22Rv1 (cell line): ENCODE measurements around the gene DLGAP3.

ENCODE experiments used
- H3K27ac ChIP-seq: fragments of 450-650 bp; 2 replicates; pipeline ENCODE4 v1.5.1; 2017
- ZFX ChIP-seq: fragments of 450-650 bp; IDR thresholded peaks from 2 replicates; pipeline ENCODE4 v1.6.1; 2017; ENCODE audit warnings: antibody characterized with exemption, borderline replicate concordance
- TF ChIP-seq, protein P1 (sequence below): fragments of 450-650 bp; IDR thresholded peaks from 2 replicates; pipeline ENCODE4 v1.5.1; 2017; ENCODE audit warnings: mild to moderate bottlenecking

Gene DLGAP3

DNA sequence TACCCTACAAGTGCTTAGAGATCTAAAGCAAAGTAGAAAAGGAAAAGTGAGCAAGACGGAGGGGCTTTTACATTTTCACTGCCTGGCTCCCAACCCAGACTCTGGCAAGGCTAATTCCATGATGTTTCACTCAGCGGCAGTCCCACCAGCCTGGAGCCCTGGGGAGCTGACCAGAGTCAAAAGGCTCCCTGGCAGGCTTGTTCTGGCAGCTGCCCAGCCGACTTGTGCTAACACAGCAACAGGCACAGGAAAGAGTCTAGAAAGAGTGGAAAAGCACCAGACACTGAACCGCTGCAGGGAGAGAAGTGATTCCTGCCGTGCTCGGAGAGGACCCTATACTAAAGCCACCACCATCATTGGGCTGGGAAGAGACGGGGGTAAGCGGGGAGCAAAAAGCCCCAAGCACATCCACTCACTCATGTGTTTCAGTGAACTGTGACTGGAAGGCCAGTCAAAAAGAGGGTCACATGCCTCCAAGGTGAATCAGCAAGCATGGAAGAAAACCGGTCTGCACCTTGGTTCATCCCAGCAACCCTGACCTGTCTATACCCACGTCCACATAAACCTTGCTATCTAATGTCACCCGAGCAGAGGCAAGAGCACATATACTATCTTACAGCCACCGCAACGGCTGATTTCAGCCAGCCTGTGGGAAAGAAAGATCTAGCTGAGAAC lies 77.9 kb downstream of the DLGAP3 start:
- no peak overlapping the region for H3K27ac ChIP-seq
- no peak for TF ChIP-seq ZFX
- TF ChIP-seq, protein P1, sequence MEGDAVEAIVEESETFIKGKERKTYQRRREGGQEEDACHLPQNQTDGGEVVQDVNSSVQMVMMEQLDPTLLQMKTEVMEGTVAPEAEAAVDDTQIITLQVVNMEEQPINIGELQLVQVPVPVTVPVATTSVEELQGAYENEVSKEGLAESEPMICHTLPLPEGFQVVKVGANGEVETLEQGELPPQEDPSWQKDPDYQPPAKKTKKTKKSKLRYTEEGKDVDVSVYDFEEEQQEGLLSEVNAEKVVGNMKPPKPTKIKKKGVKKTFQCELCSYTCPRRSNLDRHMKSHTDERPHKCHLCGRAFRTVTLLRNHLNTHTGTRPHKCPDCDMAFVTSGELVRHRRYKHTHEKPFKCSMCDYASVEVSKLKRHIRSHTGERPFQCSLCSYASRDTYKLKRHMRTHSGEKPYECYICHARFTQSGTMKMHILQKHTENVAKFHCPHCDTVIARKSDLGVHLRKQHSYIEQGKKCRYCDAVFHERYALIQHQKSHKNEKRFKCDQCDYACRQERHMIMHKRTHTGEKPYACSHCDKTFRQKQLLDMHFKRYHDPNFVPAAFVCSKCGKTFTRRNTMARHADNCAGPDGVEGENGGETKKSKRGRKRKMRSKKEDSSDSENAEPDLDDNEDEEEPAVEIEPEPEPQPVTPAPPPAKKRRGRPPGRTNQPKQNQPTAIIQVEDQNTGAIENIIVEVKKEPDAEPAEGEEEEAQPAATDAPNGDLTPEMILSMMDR = no peak

DNA sequence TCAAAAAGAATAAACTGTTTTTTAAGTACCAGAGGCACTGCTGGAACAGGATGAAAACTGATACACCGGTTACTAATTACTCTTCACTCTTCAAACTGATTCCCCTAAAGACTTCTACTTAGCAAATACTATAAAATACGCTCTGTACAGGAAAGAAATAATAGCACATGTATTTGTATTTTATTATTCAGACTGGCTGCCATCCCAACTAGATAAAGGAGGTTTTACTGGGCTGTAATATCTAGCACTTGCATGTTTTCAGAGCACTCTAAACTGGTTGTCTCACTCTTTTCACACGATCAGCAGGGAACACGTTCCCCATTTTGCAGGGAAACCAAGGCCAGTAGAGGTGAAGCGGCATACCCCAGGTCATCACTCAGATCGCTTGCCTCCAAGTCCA lies 79.1 kb downstream of the DLGAP3 start:
- 0 out of 2 replicates have a peak overlapping the region, but pooled peaks have one; percentile 23 for H3K27ac ChIP-seq
- TF ChIP-seq ZFX = no peak
- TF ChIP-seq, protein P1 = no peak

DNA sequence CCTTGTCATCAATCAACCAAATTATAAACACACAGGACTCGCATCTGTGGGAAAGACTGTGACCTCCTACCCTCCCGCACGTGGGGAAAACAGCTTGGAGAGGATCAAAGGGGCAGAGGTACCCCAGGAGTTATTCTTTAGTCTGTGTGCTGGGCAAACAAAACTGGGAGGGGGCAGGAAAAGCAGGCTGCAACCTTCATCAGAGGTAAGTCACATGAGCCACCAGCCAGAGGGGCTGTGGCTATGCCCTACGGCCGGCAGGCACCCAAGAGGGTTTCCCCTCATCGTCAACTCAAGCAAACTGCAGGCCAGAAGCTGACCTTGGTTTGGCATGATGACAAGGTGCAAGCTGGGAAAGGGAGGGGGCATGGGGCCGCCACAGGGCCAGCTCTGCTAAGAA lies 82.4 kb downstream of the DLGAP3 start:
- H3K27ac ChIP-seq = no peak overlapping the region
- TF ChIP-seq ZFX = no peak
- TF ChIP-seq, protein P1 = no peak

DNA sequence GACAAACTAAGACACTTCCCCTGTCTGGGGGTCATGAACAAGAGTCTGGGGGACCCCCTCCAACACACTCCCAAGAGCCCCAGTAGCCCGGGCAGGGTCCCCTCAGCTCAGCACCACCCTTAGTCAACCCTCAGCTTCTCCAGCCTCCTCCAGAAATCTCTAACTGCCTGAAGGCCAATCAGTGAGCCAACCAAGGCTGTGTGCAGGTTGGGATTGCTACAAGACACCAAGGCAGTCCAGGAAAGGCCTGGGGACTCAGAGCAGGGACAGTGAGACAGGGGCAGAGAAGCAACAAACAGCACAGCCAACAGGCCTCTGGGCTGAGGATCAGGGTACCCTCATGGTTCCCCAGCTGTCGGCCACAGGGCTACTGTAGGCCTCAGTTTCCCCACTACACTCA lies 83.2 kb downstream of the DLGAP3 start:
- no peak overlapping the region for H3K27ac ChIP-seq
- TF ChIP-seq, protein P1 = no peak
- no peak for TF ChIP-seq ZFX

DNA sequence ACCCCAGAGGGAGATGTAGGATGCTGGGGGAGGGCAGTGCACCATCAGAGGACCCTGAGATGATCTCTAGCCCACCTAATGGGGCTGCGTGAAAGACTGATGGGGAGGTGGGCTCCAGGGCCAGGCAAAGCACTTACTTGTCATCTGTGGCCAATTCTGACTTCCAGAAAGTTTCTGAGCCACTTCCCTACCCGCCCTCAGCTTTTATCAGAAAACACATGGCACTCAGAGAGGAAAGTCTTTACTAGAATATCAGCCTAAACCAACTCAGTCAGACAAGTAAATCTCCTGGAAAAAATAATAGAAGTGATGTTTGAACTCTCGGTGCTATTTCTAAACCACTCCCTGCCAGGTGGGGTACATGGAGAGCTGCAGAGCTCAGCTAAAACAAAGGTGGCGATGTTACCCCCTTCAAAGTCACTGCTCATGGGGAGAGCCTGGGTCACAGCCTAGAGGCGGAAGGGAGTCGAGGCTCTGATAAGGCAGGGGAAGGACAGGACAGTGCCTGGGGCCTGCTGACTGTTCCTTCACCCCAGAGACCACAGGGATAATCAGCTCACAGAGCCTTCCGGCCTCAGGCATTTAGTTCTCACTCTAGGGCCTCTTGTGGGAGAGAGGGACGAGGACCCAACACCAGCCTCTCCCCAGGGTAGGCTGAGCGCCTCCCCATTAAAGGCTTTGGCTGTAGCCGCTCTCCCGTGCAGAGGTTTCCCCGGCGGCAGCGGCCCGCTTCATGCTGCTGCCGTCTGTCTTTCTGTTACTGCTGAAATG lies 84.1 kb downstream of the DLGAP3 start:
- no peak for TF ChIP-seq ZFX
- no peak overlapping the region for H3K27ac ChIP-seq

DNA sequence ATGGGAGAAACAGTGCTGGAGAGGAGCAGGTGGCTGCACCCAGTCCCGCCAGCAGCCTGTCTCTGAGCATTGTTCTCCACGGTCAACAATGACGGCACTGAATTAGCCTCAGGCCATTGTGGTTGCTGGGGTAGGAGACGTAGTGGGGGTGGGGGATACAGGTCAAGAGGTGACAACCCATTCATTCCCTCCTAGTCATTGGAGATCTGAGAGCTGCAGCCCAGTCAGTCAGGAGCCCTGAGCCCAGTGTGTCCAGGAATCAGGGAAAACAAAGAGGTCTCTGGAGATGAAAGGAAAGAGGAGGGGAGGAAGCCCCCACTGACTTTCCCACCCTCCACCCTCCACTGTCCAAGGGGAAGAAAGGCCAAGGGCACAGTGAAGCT lies 85.2 kb downstream of the DLGAP3 start:
- no peak overlapping the region for H3K27ac ChIP-seq
- TF ChIP-seq, protein P1 = no peak
- no peak for TF ChIP-seq ZFX

DNA sequence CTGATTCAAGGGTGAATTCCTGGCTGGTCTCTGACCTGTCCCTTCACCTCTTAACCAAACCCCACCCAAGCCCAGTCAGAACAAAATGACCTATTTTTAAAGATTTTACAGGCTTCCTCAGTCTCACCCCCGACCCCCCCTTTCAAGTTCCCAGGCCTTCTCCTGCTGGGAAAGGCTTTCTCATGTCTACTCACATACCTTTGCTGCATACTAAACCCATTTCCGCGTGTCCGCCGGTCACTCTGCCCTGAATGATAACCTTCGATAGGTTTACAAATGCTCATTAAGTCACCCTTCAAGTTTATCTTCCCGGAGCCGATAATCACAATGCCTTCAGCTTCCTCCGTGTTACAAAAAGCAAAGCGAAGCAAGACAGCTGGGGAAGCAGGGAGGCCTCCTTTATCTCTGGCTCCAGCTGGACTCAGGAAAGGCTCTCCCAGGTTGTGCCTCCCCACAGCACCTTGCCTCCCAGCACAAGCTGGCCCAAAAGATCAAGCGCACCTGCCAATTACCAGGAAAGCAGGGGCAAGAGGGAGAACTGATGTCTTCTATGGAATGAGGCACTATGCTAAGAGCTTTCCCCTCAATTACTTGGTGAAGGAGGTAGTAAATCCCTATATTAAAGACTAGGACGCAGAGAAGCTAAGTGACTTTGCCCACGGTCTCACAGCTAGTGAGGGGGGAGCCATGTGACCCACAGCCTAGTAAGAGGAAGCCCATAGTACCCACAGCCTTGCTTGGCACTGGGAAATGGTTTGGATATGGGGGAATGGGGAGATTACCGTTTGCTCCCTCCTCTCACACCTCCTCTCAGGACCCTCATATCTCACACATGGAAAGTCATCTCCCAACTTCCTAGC lies 85.8 kb downstream of the DLGAP3 start:
- no peak overlapping the region for H3K27ac ChIP-seq
- no peak for TF ChIP-seq ZFX
- TF ChIP-seq, protein P1 = no peak
